ENCODE results near the gene ZACN.

ZACN gene

GRCh38 chr17:76104896-76105231 lies 25.9 kb downstream of the ZACN start:
- DNase-seq, result no peak

DNA sequence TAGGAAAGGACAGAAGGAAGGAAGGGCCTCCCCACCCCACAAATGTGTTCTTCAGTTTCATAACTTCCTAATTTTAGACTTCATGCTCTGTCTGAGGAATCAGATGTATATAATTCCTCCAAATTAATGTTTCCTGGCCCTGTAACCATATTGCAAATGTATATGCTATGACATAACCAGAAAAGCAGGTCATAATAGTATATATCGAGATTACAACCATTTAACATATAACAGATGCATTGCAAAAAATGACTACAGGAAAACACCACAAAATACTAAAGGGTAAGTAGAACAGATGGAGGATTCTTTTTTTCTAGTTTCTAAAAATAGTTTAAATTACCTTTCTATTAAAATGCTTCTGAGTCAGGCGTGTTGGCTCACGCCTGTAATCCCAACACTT lies 27.7 kb downstream of the ZACN start:
- DNase-seq, result no peak

GRCh38 chr17:76107509-76107908 lies 28.5 kb downstream of the ZACN start:
- no peak for DNase-seq

GRCh38 chr17:76111956-76112355 lies 33.0 kb downstream of the ZACN start:
- DNase-seq, result no peak

DNA sequence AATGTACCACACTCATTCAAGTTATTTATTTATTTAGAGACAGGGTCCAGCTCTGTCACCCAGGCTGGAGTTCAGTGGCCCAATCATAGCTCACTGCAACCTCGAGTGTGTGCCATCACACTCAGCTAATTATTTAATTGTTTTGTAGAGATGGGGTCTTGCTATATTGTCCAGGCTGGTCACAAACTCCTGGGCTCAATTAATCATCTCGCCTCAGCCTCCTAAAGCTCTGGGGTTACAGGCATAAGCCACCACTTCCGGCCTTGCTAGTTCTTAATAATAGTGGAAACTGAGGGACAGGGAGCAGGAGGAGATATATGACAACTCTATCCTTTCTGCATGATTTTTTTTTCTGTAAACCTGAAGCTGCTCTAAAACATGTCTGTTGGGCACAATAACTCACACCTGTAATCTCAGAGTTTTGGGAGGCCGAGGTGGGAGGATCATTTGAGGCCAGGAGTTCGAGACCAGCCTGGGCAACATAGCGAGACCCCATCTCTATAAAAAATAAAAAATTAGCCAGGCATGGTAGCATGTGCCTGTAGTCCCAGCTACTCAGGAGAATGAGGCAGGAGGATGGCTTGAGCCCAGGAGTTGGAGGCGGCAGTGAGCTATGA lies 36.3 kb downstream of the ZACN start:
- DNase-seq, result no peak

DNA sequence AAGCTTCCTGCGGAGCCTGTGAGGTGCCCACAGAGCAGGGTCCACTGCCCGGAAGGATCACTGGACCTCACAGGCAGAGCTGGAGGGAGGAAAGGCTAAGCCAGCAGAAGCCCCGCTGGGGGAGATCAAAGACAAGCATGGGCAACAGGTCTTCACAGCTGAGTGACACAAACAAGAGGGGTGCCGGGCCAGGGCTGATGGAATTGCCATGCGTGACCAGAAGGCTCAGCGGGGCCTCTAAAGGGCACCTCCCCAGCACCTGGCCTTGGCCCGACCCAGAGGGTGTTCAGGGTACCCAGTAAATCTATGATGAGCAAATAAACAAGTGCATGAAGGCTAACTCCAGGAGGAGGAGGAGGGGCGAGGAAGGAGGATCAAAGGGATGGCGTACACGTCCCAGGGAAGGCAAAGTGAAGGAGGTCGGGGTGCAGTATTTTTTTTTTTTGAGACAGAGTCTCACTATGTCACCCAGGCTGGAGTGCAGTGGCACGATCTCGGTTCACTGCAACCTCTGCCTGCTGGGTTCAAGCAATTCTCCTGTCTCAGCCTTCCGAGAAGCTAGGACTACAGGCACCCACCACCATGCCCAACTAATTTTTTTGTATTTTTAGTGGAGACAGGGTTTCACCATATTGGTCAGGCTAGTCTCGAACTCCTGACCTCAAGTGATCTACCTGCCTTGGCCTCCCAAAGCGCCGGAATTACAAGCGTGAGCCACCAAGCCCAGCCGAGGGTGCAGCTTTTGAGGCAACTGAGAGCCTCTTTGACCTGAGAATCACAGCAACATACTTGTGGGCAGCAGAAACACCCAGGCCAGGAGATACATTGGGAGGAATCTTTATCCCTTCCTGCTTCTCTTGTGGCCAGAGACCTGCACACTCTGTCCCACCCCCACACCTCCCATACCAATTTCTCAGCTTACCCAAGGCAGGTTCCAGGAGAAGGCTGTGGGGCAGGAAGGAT lies 40.7 kb downstream of the ZACN start:
- DNase-seq, result no peak

DNA sequence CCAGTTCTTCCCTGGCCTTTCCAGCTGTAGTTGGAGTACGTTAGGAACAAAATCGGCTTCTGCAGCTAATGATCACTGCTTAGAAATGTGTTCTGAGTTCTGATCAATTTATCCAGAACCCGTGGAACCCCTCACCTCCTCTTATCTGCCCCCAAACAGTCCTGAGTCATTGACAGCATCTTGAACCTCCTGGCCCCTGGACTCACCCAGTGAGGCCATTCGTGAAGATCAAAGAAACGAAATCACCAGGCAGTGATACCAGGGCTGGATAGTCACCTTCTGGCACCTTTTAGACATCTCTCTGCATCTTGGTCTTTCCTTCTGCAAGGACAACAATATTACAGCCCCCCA lies 41.7 kb downstream of the ZACN start:
- DNase-seq, result no peak

- no peak for DNase-seq
Measured at GRCh38 chr17:76121932-76122430, 43.0 kb downstream of the ZACN start.

DNA sequence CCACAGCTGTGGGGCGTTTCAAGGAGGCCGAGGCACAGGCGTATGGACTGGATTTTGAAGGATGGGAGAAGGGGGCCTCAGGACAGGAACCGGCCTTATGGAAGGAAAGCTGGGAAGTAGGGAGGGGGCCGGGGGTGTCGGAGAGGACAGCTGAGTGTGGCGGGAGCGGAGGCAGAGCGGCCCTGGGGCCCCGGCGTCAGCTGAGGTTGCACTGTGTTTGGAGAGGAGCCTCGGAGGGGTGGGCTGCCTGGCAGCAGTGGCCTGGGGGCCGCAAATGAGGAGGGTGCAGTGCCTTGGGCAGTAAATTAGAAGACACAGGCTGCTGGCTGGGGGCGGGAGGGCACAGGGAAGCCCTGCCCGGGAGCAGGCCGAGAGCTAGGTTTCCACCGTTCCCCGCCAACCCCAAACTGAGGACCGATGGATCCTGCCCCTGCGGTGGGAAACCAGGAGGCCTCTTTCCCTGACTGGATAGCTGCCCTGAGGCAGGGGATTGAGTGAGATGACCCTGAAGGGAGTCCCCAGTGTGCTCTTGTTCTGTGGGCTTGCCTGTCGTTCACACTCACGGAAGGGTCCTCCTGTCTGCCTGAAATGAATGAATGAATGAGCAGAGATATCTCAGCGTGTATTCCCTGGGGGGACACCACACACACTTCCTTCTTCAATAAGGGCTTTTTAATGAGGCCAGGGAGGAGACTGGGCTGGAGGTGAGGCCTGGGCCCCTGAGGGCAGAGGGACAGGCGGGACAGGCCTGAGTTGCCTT lies 43.6 kb downstream of the ZACN start:
- no peak for DNase-seq

- DNase-seq, result no peak
Measured at GRCh38 chr17:76123191-76123499, 44.2 kb downstream of the ZACN start.

DNA sequence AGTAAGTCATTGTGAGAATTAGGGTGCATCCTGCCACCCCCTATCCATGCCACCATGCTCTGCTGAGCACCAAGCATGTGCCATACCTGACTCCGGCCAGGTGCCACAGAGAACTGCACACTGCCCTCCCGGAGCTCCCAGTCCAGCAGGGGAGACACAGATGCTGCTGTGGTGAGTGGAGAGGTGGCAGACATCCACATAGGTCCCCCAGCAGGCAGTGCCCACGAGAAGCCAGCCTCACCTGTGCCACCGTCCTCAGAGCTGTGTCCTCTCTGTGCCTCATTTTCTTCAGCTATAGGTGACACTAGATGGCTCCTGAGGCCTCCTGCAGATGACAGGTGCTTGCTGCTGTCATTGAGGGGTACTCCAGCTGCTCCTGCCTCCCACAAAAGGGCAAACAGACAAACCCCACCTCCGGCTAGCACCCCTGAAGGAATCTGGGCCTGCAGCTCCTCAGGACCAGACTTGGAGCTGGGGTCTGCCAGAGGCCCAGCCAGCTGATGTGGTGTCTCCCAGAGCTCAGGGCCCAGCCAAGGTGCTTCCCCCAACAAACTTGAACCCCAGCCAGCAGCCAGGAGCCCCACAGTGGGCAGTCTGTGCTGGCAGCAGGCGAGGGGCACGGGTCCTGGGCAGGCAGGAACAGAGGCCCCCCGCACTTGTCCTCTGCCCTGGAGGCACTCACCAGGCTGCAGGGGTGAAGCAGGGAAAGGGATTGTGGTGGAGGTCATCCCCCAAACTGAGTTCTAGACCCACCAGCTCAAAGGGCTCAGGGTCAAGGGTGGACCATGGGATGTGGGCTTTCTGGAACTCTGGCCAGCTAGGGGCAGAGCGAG lies 45.0 kb downstream of the ZACN start:
- no peak for DNase-seq

DNA sequence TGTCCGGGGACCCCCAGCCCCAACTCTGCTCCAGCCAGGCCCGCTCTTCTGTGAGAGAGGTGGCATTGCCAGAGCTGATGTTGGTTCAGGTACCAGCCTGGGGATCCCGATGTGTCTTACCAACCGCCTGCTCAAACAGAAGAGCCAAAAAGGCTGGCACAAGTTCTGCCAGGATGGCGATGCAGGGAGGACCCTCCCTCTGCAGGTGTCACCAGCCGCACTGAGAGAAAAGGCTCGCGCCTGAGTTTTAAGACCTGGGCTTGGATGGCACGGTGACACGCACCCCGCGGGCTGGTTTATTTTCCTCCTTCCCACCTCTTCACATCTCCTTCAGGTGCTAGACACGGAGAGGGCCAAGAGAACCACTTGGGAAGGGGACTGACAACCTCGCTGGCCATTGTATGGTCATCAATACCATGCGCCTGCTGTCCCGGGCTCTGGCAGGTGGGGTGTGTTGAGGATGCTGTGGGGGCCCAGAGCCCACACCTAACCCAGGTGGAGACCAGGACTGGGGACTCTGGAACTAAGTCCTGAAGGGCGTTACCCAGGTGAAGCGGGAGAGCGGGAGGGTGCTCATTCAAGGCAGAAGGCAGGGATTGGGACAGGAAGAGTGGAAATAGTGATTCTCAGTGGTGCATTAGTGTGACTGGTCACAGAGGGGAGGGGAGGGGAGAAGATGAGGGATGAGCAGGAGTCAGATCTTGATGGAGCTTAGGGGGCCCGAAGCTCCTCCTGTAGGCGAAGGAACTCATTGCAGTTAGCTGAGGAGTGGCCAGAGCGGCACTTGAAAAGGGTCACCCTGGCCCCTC lies 45.8 kb downstream of the ZACN start:
- no peak for DNase-seq

DNA sequence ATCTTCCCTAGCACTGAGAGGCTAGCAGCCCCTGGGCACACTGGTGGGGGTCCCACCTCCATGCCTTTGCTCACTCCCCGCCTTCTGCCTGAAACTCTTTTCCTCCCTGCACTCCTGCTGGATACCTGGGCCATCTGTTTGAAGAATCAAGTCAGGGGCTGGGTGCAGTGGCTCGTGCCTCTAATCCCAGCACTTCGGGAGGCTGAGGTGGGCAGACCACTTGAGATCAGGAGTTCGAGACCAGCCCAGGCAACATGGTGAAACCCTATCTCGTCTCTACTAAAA lies 46.4 kb downstream of the ZACN start:
- DNase-seq, result no peak

DNA sequence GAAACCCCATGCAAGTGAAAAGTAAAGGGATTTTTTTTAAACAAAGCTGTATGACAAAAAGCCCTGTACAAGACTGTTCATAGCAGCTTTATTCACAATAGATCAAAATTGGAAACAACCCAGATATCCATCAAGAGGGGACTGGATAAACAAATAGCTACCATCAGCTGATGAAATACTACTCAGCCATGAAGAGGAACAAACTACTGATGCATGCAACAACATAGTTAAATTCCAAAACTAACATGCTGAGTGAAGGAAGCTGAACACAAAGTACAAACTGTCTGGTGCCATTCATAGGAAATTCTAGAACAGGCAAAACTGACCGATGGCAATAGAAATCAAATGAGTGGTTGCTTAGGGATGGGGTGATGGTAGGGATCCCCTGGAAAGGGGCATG lies 46.9 kb downstream of the ZACN start:
- DNase-seq, result no peak

GRCh38 chr17:76130473-76130872 lies 51.5 kb downstream of the ZACN start:
- no peak for DNase-seq

DNA sequence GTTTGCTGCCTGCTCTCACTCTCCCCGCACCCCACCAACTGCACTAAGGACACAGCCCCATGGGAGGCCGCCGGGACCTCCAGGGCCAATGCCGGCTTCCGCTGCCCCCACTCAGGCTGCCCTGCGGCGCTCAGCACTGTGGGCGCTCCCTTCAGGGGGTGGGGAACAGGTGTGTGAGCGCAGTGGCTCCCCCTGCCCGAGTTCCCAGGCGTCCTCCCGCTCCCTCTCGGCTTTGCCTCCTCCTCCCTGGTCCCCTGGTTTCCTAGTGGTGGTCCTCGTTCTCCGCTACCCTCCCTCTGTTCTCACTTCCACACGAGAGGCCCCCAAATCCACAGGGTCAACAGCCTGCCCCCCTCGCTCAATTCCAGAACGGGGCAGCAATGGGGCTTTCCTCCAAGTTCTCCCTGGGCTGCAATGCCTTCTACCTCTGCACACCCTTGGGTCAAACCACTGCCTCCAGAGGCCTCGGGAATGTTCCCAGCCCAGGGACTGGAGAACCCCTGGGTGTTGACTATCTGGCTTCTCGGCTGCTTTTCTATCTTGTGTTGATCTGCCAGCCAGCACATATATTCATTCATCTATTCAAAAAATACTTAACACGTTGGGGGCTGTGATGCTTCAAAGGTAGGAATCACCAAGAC lies 52.2 kb downstream of the ZACN start:
- DNase-seq, result no peak

DNA sequence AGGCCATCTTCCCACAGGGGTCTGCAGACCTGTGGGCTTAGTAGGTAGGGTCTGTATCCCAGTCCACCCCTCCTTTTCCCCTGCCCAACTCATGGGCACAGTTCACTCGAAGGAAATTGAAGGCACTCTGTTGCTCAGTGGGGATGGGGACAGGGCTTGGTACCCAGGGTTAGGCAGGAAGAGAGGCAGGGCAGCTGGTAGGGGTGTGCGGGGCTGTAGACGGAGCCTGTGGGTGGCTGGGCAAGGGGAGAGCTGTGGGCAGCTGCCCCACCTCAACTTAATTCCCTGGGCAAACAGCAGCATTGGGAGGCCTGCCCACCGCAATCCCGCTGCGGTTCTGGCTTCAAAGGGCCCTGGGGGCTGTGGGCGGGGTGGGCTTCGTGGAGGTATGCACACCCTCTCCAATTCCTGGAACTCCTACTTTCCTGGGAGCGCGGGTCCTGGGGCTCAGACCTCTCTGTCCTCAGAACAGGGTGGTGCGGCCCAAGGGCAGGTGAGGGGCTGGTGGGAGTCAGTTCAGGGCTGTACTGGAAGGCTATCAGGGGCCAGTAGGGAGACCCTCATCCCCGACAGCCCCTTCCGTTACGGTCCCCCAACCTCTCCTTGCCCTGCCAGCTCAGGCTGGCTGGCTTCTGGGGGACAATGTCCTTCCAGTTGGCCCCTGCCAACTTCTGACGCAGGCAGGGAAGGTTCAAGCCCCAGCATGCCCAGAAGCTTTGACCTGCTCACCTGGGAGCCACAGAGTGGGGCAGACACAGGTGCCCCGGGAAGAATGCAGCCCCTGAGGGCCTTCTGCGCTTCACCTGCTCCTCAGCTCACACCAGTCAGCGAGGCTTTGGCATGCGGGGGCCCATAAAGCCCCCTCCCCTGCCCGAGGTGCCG lies 53.0 kb downstream of the ZACN start:
- DNase-seq, result no peak

Data from NCI-H524 treated with DMSO at 0.1 percent for 48 hours (cell line).